PFSK-1 (cell line): ENCODE results near the gene SF3A1.

ENCODE experiments used
- POLR2AphosphoS5 ChIP-seq: IDR thresholded peaks from 2 replicates; pipeline ENCODE4 v1.6.1; 2012; ENCODE audit warnings: low read depth, mild to moderate bottlenecking, control low read depth, low read length, moderate library complexity
- TAF1 ChIP-seq: IDR thresholded peaks from 2 replicates; pipeline ENCODE4 v1.6.1; 2012; ENCODE audit warnings: low read length, control low read depth, borderline replicate concordance; ENCODE audit not compliant: insufficient read depth
- TF ChIP-seq, protein P1 (sequence below), 2 experiments: IDR thresholded peaks; 2 replicates each; pipeline versions ENCODE4 v1.6.1 to v1.8.0; 2011 to 2012; ENCODE audit warnings: low read depth in 2 of 2, low read length in 2 of 2, control low read depth in 1 of 2, inconsistent platforms in 1 of 2, mild to moderate bottlenecking in 1 of 2, moderate library complexity in 1 of 2; ENCODE audit not compliant: insufficient read depth in 1 of 2

DNA sequence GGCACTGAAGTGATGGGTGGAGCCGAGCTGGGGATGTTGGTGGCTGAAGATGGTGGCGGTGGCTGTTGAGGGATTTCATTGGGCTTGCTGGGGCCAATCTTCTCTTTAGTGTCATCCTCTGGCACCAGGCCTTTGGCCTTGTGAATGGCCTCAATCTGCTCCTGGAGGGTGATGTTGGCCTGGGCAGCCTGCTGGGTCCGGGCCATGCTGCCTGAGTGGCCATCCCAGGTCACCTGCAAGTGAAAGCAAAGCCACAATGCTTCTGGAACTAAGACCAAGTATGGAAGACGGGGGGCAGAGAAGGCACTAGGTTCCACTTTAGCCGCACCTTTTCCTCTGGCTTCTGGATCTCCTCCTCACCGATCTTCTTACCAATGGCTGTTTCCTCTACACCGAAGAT, 17.9 kb downstream of the SF3A1 start:
- TF ChIP-seq POLR2AphosphoS5 (no peak), TAF1 (no peak)
- TF ChIP-seq, protein P1, sequence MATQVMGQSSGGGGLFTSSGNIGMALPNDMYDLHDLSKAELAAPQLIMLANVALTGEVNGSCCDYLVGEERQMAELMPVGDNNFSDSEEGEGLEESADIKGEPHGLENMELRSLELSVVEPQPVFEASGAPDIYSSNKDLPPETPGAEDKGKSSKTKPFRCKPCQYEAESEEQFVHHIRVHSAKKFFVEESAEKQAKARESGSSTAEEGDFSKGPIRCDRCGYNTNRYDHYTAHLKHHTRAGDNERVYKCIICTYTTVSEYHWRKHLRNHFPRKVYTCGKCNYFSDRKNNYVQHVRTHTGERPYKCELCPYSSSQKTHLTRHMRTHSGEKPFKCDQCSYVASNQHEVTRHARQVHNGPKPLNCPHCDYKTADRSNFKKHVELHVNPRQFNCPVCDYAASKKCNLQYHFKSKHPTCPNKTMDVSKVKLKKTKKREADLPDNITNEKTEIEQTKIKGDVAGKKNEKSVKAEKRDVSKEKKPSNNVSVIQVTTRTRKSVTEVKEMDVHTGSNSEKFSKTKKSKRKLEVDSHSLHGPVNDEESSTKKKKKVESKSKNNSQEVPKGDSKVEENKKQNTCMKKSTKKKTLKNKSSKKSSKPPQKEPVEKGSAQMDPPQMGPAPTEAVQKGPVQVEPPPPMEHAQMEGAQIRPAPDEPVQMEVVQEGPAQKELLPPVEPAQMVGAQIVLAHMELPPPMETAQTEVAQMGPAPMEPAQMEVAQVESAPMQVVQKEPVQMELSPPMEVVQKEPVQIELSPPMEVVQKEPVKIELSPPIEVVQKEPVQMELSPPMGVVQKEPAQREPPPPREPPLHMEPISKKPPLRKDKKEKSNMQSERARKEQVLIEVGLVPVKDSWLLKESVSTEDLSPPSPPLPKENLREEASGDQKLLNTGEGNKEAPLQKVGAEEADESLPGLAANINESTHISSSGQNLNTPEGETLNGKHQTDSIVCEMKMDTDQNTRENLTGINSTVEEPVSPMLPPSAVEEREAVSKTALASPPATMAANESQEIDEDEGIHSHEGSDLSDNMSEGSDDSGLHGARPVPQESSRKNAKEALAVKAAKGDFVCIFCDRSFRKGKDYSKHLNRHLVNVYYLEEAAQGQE (IDR thresholded peaks at IDR 0.05; ENCODE audit: insufficient read depth in 1 of 2, low read depth in 2 of 2, low read length in 2 of 2) = no peak
